Smooth muscle cell of the brain vasculature (primary cell): Measurements from ENCODE around the gene CCDC191.

Source experiments
- DNase-seq: peaks from one replicate; pipeline ENCODE4 v3.0.0-alpha.2; 2012; ENCODE audit warnings: low read depth, low spot score

The CCDC191 gene, protein sequence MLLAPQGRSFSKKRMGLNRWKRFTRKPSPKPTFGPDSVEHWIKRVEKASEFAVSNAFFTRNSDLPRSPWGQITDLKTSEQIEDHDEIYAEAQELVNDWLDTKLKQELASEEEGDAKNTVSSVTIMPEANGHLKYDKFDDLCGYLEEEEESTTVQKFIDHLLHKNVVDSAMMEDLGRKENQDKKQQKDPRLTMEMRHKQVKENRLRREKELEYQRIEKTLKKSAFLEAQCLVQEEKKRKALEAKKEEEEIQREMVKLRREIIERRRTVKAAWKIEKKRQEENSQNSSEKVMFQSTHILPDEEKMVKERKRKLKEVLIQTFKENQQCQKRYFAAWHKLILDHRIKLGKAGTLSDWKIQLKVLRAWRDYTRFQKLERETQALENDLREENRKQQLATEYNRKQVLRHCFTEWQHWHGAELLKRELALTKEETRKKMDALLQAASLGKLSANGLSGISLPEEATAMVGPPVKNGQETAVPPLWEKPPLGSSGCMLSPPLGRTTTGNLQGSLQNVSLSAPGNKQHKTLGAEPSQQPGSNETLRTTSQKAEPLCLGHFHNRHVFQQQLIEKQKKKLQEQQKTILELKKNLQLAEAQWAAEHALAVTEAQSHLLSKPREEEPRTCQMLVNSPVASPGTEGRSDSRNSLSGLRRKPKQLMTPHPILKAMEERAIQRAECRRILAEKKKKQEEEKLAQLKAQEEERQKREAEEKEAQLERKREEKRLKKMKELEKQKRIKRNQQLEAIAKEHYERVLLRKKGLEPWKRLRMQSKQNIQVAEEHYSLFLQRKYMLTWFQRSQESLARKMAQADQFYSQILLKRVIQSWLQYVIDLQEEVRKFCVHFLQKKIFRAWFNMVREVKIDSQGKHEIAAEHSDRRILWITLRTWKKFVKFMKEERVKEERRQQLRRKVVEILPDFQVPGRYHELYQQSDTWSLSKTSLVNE

GRCh38 chr3:114056130-114057010 is at the start of gene CCDC191, which contains the start of gene QTRT2:
Gene CCDC191 (minus strand): TSS chr3:114056526. CDS start chr3:114056466, 60 bp downstream.
Gene QTRT2 (plus strand): TSS chr3:114056737. CDS start chr3:114065258, 8,521 bp downstream.
- peak; percentile 96 for DNase-seq

DNA sequence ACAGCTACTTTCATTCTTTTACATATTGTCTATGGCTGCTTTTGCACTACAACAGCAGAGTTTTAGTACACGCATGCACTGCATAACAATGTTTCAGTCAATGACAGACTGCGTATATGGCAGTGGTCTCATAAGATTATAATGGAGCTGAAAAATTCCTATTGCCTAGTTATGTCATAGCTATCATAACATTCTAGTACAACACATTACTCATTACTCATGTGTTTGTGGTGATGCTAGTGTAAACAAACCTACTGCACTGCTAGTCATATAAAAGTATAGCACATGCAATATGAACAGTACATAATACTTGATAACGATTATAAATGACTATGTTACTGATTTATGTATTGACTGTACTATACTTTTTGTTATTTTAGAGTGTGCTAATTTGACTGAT is 48.1 kb upstream of the CCDC191 start:
- DNase-seq: no peak

GRCh38 chr3:114103858-114104257 is 47.5 kb upstream of the CCDC191 start:
- no peak for DNase-seq

- DNase-seq: no peak
These were observed 46.9 kb upstream of the CCDC191 start for GRCh38 chr3:114103181-114103580.

DNA sequence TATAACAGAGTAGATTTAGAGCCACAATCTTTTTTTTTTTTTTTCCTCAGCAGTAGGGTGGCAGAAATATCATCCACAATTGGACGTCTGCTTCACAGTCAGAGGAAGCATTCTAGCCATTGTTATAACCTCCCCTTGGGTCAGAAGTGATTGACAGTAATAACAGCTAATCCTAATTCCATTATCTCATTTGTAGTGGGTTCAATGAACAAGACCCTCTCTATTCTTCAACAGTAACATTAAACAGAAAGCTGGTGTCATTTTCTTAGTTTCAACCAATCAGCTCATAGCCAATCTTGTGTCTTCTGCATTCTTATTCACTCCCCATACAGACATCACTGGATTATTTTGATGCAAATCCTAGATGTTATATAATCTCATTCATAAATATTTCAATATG is 44.8 kb upstream of the CCDC191 start:
- no peak for DNase-seq

DNA sequence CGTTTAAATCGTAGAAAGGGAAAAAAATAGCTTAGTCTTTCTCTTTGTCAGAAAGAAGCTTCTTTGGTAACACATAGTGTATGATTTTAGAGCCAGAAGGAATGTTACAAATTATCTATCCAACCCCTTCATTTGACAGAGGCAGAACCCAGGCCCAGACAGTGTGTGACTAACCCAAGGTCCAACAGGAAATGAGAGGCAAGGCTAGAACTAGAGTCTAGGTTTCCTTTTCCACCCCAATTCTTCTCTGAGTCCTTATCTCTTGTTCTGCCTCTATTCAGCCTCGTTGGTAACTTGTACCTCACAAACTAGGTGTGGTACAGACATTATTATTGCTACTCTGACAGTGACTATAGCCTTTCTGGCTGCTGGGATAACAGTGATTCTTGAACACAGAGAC is 39.5 kb upstream of the CCDC191 start:
- no peak for DNase-seq

DNA sequence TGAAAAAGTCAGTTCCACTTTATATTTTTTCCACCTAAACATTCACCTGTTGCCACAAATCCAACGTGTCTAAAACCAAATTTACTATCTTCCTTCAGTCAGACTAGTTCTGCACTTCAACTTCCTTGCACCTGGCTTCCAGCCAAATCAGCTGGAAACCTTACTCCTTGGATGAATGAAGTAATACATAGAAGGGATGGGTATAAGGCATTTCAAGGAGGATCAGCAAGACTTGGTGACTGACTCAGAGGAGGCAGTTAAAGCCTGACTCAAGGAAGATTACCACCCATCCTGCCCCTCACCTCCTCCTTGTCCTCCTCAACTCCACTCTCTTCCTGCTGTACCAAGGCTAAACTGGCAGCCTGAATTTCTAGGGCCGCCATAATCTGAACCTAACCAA is 37.3 kb upstream of the CCDC191 start:
- peak; percentile 68 for DNase-seq

DNA sequence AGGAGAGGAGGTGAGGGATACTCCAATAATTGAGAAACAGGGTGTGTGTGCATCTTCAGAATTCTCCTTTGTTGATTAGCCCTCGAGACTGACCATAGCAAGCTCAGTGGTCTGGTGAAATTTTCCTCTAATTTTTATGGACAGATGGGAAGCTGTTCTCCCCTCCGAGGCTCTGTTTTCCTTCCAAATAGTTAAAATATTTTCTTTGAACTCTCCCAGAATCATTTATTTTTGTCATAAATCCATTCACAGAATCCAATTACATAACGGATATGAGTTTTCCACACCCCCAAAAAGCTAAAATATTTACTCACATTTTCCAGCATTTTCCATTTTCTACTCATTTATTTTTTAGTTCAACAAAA is 36.7 kb upstream of the CCDC191 start:
- no peak for DNase-seq

DNA sequence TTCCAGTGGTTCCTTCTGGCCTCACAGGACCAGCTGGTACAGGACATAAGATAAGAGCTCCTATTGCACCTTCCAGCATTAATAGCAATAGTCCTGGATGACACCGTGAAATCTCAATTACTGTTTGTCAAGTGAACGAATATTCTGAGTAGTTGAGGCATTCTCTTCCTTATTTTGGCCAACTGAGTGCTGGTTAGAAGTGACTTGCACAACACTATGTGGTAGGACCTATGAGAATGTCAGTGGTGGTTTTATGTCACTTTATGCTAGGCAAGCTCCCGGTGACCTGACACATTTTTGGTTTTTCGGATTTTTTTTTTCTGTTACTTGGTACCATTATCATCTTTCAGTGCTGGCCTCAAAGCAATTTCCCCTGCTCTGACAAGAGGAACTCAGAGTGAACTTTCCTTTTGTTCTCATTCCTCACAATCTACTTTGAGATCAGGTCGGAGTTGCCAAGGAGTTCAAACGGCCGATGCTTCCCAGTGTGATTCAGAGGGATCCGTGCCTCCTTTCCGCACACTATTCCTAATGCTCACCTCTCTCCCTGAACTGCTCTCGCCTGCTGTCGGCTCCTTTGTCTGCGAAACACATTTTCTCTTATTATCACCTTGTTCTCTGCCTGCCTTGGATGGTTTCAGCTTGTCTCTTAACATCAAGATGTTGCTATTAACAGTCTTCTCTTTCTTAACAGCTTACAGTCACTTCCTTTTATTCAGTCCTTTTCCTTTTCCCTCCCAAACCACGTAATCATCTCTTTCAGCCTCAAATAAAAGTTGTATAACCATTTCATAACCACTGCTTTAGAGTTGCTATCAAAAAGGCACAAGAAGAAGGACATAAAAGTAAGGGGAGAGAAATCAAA is 36.1 kb upstream of the CCDC191 start:
- DNase-seq: no peak

DNA sequence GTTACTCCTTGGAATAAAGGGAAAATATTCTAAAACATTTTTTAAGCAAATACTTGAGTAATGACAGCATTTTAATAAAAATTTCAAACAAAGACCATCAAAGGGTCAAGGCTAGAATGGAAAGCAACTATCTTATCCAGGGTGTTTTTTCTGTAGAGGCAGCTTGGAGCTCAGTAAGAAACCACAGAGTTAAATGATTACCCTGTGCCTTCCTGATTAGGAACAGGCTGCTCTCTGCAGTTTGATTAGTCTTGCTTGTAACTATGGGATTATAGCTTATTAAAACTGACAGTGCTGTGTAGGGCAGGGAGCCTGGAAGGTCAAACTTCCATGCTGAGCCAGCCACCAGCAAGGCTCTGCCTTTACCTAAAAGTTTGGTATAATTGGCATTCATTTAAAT is 33.3 kb upstream of the CCDC191 start:
- DNase-seq: no peak

DNA sequence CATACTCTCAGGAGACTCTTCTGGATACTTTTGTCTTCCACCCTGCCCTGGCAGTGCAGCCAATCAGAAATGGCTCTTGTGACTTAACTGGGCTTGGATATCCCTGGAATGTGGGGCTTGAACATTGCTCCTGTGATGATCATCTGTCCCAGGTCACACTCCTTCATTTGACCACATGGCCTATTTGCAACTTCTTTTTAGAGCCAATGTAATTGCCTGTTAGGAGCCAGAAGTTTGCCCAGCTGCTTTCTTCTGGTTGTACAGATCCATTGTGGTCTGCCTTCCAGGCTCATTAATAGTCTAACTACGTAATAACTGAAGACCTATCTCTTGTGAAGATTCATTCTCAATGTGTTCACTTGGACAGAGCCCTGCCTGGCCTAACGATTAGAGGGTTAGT is 30.0 kb upstream of the CCDC191 start:
- DNase-seq: no peak

DNA sequence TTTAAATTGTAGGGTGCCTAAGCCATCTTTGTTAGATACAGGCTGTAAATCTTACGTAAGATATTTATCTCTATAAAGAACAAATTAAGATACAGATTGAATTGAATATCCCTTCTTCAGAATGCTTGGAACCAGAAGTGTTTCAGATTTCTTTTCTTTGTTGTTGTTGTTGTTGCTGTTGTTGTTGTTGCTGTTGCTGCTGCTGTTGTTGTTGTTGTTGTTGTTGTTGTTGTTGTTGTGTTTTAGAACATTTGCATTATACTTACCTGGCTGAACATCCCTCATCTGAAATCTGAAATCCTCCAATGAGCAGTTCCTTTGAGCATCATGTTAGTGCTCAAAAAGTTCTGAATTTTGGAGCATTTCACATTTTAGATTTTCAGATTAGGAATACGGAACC is 26.8 kb upstream of the CCDC191 start:
- DNase-seq: no peak

DNA sequence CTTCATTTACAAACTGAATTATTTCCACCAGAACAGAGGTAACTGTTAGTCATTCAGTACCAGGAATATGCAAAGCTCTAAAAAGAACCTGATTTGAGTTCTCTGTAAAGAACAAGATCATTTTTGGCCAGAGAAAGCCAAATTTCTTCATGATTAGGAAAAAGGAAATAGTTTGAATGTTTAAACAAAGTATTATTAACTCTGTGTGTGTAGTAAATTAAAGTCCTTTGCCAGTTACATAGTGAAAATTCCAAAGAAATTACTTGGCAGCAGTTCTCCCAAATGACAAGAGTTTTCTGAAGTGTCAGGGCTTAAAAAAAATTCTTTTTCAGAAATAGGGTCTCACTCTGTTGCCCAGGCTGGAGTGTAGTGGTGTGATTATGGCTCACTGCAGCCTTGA is 24.7 kb upstream of the CCDC191 start:
- DNase-seq: no peak

- no peak for DNase-seq
These were observed 23.9 kb upstream of the CCDC191 start for GRCh38 chr3:114080201-114080600.

- no peak for DNase-seq
These were observed 23.4 kb upstream of the CCDC191 start for GRCh38 chr3:114079761-114080160.

DNA sequence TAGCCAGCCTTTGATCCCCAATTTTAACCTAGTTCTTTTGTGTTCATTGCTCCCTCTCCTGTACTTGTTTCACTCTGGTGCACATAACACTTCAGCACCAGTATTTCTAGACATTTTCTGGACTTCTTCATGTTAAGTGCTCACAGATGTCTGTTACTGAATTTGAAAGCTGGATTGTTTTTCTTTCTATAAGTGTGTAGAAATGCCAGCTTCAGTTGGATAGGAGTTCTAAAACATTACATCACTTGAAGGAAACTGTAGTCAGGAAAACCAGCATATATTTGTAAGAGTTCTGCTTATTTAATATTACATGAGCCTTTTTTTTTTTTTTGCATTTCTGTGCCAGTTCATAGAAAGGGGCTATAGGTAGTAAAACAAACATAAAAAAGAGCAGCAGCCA is 21.8 kb upstream of the CCDC191 start:
- DNase-seq: no peak

DNA sequence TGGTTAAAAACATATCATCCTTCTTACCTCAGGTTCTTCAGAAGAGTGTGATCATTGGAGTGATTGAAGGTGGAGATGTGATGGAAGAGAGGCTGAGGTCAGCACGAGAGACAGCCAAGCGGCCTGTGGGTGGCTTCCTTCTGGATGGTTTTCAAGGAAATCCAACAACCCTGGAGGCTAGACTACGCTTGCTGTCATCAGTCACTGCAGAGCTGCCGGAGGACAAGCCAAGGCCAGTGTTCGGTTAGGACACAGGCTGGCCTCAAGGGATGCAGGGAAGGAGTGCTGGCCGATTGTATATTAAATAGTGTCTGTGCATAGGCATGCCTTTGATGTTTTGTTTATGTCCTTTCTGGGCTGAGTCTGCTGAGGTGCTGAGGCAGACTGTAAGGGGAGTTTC is 20.4 kb upstream of the CCDC191 start:
- DNase-seq: no peak

DNA sequence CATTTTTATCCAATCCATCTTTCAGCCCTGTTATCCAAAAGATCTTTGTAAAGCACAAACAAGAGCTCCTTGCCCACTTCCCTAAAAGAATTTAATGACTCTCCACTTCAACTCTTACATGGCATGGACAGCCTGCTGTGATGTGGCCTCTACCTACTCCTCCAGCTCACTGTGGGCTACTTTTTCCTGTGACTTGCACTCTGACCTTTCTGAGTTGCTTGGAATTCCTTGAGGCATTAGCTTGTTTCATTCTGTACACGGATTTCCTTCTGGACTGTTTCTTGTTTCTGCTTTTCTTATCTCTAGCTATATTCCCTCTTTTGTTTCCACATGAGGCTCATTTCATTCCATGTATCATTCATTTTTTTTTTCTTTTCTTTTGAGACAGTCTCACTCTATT is 15.5 kb upstream of the CCDC191 start:
- no peak for DNase-seq

GRCh38 chr3:114068336-114068735 is 12.0 kb upstream of the CCDC191 start:
- DNase-seq: no peak

DNA sequence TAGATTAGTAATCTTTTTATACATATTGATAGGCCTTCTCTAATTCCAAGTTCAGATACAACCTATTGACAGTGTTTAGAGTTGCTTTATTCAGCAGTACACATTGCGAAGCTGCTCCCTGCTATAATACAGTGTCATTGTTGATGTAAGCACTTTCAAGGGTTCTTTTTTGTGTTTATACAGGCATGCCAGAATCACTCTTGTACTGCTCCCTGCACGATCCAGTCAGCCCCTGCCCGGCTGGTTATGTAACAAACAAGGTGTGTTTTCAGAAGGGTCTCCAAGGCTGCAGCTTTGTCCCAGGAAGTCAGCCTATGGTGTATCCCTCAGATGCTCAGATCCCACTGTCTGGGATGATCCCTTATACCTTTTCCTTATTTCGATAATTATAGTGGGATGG is 11.5 kb upstream of the CCDC191 start:
- no peak for DNase-seq
